H1 (cell line): Measurements from ENCODE around the gene CIROP. TPM values are rescaled to one million over a fixed set of nuclear protein-coding genes. Genes with fewer than 3 reads are reported as not detected.

ENCODE experiments used
- polyA plus RNA-seq, 7 experiments: library from polyadenylated mRNA; depleted of rRNA in 3 of 7; stranded (reverse) in 5 of 7; unstranded in 2 of 7; fragments of >200 nt in 5 of 7; fragments of 200-250 nt in 2 of 7; gene quantifications; 1 replicate in 5 of 7; 2 replicates in 1 of 7; 4 replicates in 1 of 7; pipeline versions ENCODE4 v1.2.1 to v1.2.3, GENCODE V29; 2011 to 2013; ENCODE audit warnings: missing spikeins in 2 of 7, mixed read lengths in 2 of 7
- total RNA-seq: library from RNA; stranded (reverse); fragmentation: NEBNext Ultra II Directional; extraction: Animal tissue kit (Norgen Biotek cat#: 25700); gene quantifications from 2 replicates; pipeline ENCODE4 v1.2.1, GENCODE V29; 2021
- TF ChIP-seq, protein P1 (sequence below): fragments of 300-600 bp; sonication (generic); IDR thresholded peaks from 2 replicates; pipeline ENCODE4 v1.7.1; 2012; ENCODE audit warnings: low read length, moderate library complexity, mild to moderate bottlenecking, inconsistent platforms; ENCODE audit not compliant: insufficient replicate concordance

Gene CIROP
- total and polyA plus RNA-seq, 2 of the 8 experiments (the other 6 are each of a cell fraction or from before 2014, with no cell fraction given) = 0.06 TPM; not detected in 1

DNA sequence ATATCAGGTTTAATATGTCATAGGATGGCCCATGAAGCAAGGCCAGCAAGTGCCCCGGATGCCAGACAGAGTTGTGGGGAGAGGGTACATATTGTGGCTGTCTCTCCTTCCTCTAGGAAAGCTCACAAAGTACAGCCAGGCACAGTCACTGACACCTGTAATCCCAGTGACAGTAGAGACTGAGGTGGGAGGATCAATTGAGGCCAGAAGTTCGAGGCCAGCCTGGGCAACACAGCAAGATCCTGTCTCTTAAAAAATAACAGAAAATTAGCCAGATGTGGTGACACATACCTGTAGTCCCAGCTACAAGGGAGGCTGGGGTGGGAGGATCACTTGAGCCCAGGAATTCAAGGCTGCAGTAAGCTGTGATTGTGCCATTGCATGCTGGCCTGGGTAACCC is 46.6 kb upstream of the CIROP start (continued):
- TF ChIP-seq, protein P1, sequence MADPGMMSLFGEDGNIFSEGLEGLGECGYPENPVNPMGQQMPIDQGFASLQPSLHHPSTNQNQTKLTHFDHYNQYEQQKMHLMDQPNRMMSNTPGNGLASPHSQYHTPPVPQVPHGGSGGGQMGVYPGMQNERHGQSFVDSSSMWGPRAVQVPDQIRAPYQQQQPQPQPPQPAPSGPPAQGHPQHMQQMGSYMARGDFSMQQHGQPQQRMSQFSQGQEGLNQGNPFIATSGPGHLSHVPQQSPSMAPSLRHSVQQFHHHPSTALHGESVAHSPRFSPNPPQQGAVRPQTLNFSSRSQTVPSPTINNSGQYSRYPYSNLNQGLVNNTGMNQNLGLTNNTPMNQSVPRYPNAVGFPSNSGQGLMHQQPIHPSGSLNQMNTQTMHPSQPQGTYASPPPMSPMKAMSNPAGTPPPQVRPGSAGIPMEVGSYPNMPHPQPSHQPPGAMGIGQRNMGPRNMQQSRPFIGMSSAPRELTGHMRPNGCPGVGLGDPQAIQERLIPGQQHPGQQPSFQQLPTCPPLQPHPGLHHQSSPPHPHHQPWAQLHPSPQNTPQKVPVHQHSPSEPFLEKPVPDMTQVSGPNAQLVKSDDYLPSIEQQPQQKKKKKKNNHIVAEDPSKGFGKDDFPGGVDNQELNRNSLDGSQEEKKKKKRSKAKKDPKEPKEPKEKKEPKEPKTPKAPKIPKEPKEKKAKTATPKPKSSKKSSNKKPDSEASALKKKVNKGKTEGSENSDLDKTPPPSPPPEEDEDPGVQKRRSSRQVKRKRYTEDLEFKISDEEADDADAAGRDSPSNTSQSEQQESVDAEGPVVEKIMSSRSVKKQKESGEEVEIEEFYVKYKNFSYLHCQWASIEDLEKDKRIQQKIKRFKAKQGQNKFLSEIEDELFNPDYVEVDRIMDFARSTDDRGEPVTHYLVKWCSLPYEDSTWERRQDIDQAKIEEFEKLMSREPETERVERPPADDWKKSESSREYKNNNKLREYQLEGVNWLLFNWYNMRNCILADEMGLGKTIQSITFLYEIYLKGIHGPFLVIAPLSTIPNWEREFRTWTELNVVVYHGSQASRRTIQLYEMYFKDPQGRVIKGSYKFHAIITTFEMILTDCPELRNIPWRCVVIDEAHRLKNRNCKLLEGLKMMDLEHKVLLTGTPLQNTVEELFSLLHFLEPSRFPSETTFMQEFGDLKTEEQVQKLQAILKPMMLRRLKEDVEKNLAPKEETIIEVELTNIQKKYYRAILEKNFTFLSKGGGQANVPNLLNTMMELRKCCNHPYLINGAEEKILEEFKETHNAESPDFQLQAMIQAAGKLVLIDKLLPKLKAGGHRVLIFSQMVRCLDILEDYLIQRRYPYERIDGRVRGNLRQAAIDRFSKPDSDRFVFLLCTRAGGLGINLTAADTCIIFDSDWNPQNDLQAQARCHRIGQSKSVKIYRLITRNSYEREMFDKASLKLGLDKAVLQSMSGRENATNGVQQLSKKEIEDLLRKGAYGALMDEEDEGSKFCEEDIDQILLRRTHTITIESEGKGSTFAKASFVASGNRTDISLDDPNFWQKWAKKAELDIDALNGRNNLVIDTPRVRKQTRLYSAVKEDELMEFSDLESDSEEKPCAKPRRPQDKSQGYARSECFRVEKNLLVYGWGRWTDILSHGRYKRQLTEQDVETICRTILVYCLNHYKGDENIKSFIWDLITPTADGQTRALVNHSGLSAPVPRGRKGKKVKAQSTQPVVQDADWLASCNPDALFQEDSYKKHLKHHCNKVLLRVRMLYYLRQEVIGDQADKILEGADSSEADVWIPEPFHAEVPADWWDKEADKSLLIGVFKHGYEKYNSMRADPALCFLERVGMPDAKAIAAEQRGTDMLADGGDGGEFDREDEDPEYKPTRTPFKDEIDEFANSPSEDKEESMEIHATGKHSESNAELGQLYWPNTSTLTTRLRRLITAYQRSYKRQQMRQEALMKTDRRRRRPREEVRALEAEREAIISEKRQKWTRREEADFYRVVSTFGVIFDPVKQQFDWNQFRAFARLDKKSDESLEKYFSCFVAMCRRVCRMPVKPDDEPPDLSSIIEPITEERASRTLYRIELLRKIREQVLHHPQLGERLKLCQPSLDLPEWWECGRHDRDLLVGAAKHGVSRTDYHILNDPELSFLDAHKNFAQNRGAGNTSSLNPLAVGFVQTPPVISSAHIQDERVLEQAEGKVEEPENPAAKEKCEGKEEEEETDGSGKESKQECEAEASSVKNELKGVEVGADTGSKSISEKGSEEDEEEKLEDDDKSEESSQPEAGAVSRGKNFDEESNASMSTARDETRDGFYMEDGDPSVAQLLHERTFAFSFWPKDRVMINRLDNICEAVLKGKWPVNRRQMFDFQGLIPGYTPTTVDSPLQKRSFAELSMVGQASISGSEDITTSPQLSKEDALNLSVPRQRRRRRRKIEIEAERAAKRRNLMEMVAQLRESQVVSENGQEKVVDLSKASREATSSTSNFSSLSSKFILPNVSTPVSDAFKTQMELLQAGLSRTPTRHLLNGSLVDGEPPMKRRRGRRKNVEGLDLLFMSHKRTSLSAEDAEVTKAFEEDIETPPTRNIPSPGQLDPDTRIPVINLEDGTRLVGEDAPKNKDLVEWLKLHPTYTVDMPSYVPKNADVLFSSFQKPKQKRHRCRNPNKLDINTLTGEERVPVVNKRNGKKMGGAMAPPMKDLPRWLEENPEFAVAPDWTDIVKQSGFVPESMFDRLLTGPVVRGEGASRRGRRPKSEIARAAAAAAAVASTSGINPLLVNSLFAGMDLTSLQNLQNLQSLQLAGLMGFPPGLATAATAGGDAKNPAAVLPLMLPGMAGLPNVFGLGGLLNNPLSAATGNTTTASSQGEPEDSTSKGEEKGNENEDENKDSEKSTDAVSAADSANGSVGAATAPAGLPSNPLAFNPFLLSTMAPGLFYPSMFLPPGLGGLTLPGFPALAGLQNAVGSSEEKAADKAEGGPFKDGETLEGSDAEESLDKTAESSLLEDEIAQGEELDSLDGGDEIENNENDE = no peak
- TF ChIP-seq, all 59 proteins: peak for 0
